B cell (primary cell): Measurements from ENCODE around the gene TP53. TPM values are rescaled to one million over a fixed set of nuclear protein-coding genes. Genes with fewer than 3 reads are reported as not detected.

ENCODE experiments used
- ATAC-seq: fragments of 200-7000 bp; cut with Tn5 transposase; one replicate; pipeline ENCODE4 v1.10.0; 2021; ENCODE audit warnings: low read depth, mild to moderate bottlenecking, moderate number of reproducible peaks, moderate library complexity
- CTCF ChIA-PET: fragments of 350-600 bp; sonication (Branson Sonifier 250); formaldehyde crosslinking; loops from one replicate; lab custom pipeline; 2021; ENCODE audit warnings: antibody characterized with exemption, inconsistent platforms; lab: Charles Lee
- POLR2A ChIA-PET: fragments of 350-600 bp; sonication (Branson Sonifier 250); formaldehyde crosslinking; loops from one replicate; lab custom pipeline; 2021; ENCODE audit warnings: antibody characterized with exemption; lab: Charles Lee
- DNase-seq: peaks from one replicate; pipeline ENCODE4 v3.0.0; 2013
- H2AFZ ChIP-seq: 2 replicates; pipeline ENCODE4 v1.6.1; 2012; ENCODE audit warnings: mild to moderate bottlenecking, low read depth, low read length; ENCODE audit not compliant: insufficient read depth, poor library complexity, severe bottlenecking
- H3K27ac ChIP-seq, 2 donors: 1 replicate in 1 of 2; 2 replicates in 1 of 2; pipeline ENCODE4 v1.5.1; 2012 to 2013; ENCODE audit warnings: low read length in 2 of 2, mild to moderate bottlenecking in 2 of 2, moderate library complexity in 1 of 2
- H3K27me3 ChIP-seq, 4 experiments: fragments of 200-600 bp in 1 of 4; sonication (generic) in 1 of 4; replicated peaks in 1 of 4; 1 replicate in 2 of 4; 2 replicates in 2 of 4; pipeline versions ENCODE4 v1.6.1 to v1.7.0; 2013 to 2016; ENCODE audit warnings: low read length in 3 of 4, mild to moderate bottlenecking in 2 of 4, mixed read lengths in 1 of 4, moderate library complexity in 1 of 4; ENCODE audit not compliant: insufficient read depth in 4 of 4, control insufficient read depth in 3 of 4; ENCODE audit errors: control extremely low read depth in 1 of 4
- H3K36me3 ChIP-seq, 2 experiments: replicated peaks in 1 of 2; 1 replicate in 1 of 2; 2 replicates in 1 of 2; pipeline versions ENCODE4 v1.6.1 to v1.7.1; 2013; ENCODE audit warnings: low read length in 1 of 2; ENCODE audit not compliant: insufficient read depth in 2 of 2, control insufficient read depth in 1 of 2; ENCODE audit errors: control extremely low read depth in 1 of 2, extremely low read depth in 1 of 2
- H3K4me1 ChIP-seq, 2 donors: fragments of 200-600 bp in 1 of 2; sonication (generic) in 1 of 2; 1 replicate in 1 of 2; 2 replicates in 1 of 2; pipeline versions ENCODE4 v1.5.1 to v1.6.1; 2013 to 2017; ENCODE audit warnings: low read length in 2 of 2; ENCODE audit not compliant: control insufficient read depth in 2 of 2, insufficient read depth in 2 of 2
- H3K4me2 ChIP-seq: replicated peaks from 2 replicates; pipeline ENCODE3; 2012; ENCODE audit warnings: mild to moderate bottlenecking, low read depth, low read length; ENCODE audit not compliant: poor library complexity, severe bottlenecking
- H3K4me3 ChIP-seq, 5 experiments: fragments of 200-600 bp in 1 of 5; sonication (generic) in 1 of 5; 1 replicate in 3 of 5; 2 replicates in 2 of 5; pipeline versions ENCODE4 v1.5.1 to v1.7.0; 2011 to 2016; ENCODE audit warnings: low read length in 4 of 5, mild to moderate bottlenecking in 4 of 5, low read depth in 2 of 5, control low read depth in 1 of 5, moderate library complexity in 1 of 5; ENCODE audit not compliant: insufficient read depth in 1 of 5; ENCODE audit errors: control extremely low read depth in 1 of 5, extremely low read depth in 1 of 5
- H3K79me2 ChIP-seq: fragments of 200-600 bp; sonication (generic); one replicate; pipeline ENCODE4 v1.6.0; 2016; ENCODE audit warnings: low read length; ENCODE audit not compliant: control insufficient read depth, insufficient read depth
- H3K9ac ChIP-seq: fragments of 200-600 bp; sonication (generic); 2 replicates; pipeline ENCODE4 v1.6.1; 2017; ENCODE audit warnings: mild to moderate bottlenecking, low read length, moderate library complexity
- H3K9me3 ChIP-seq, 3 donors: one replicate each; pipeline versions ENCODE4 v1.6.1 to v1.7.1; 2013; ENCODE audit warnings: low read length in 2 of 3; ENCODE audit not compliant: control insufficient read depth in 2 of 3, insufficient read depth in 1 of 3; ENCODE audit errors: control extremely low read depth in 1 of 3
- H4K20me1 ChIP-seq: 2 replicates; pipeline ENCODE4 v1.6.0; 2012; ENCODE audit warnings: mild to moderate bottlenecking, low read length; ENCODE audit not compliant: insufficient read depth, control insufficient read depth, poor library complexity, severe bottlenecking
- H3K27ac Mint-ChIP-seq: one replicate; pipeline ENCODE4 v1.8.0; 2021; ENCODE audit warnings: mixed read lengths
- H3K27me3 Mint-ChIP-seq: one replicate; pipeline ENCODE4 v1.8.0; 2021; ENCODE audit warnings: mixed read lengths
- H3K4me1 Mint-ChIP-seq: one replicate; pipeline ENCODE4 v1.8.0; 2021; ENCODE audit warnings: mixed read lengths
- H3K4me3 Mint-ChIP-seq: one replicate; pipeline ENCODE4 v1.8.0; 2021; ENCODE audit warnings: mixed read lengths
- H3K9me3 Mint-ChIP-seq: one replicate; pipeline ENCODE4 v1.8.0; 2022; ENCODE audit warnings: mixed read lengths; ENCODE audit not compliant: insufficient read depth
- CTCF ChIP-seq: fragments of 200-600 bp; IDR thresholded peaks from one replicate; pipeline ENCODE4 v1.8.0; 2022; ENCODE audit warnings: antibody characterized with exemption, mild to moderate bottlenecking
- EZH2 ChIP-seq: IDR thresholded peaks from 2 replicates; pipeline ENCODE4 v1.6.1; 2012; ENCODE audit warnings: borderline replicate concordance, low read depth, mild to moderate bottlenecking, moderate library complexity, low read length; ENCODE audit not compliant: insufficient read depth, poor library complexity, severe bottlenecking
- WGBS: methylation state at CpG from one replicate; pipeline ENCODE4 v1.1.5; 2013; ENCODE audit warnings: missing lambda C conversion rate; ENCODE audit not compliant: insufficient coverage; 5-methylcytosine and 5-hydroxymethylcytosine counted together
- intact Hi-C: fragments of 100-400 bp; cut with micrococcal nuclease; formaldehyde crosslinking; loops from one replicate; pipeline ENCODE4 v1.10.0; 2022
- polyA plus RNA-seq: library from polyadenylated mRNA; depleted of rRNA; stranded (reverse); fragments of >200 nt; gene quantifications from 2 replicates; pipeline ENCODE4 v1.2.3, GENCODE V29; 2012
- total RNA-seq, 2 donors: library from RNA; stranded (reverse); fragments of 120-200 nt in 1 of 2; gene quantifications; 1 replicate in 1 of 2; 2 replicates in 1 of 2; pipeline versions ENCODE4 v1.2.3 to v1.2.4, GENCODE V29; 2013 to 2022

The TP53 gene
- total and polyA plus RNA-seq, 2 donors (not counting 1 experiment from before 2014, with no cell fraction given): 76.1 to 89.9 TPM

GRCh38 chr17:7631398-7632380 is 55.6 kb downstream of the TP53 start:
- Mint-ChIP-seq H3K9me3 (no peaks in the 10 kb centered on the region), H3K4me3 (no peak overlapping the region), H3K27ac (no peak overlapping the region), H3K27me3 (no peaks in the 10 kb centered on the region), H3K4me1 (peaks cover 11% of the 10 kb centered on the region)
- TF ChIP-seq CTCF (no peak), EZH2 (no peak)
- Histone ChIP-seq H2AFZ (no peak overlapping the region), H3K27me3 (no peaks in the 10 kb centered on the region), H3K9ac (no peak overlapping the region), H3K4me3 (no peak overlapping the region), H3K27ac (no peak overlapping the region), H3K4me1 (peaks cover 5 to 10% of the 10 kb centered on the region in 2 donors), H3K9me3 (no peaks in the 10 kb centered on the region), H3K36me3 (no peaks in the 10 kb centered on the region), H3K79me2 (peaks cover 9% of the 10 kb centered on the region), H4K20me1 (no peaks in the 10 kb centered on the region), H3K4me2 (no peak overlapping the region)
- ChIA-PET CTCF (interaction anchor here (0.7 to 4.6 kb wide), 12 partner anchors 10 to 148 kb away, joined by 3 to 35 read pairs (median 5); partner anchors contain the start of genes ATP1B2, FXR2, SOX15 and TP53), POLR2A (no interaction called here)
- 90% methylated on average over 11 of the region's 11 CpGs for WGBS
- intact Hi-C loops: loop anchor here (1.0 kb wide), 1 partner anchor 57 kb away; the partner anchor contains the start of gene WRAP53
- ATAC-seq (no peak), DNase-seq (no peak)
